GM23338 (cell line): ENCODE measurements around the gene ZFP36. TPM values are rescaled to one million over a fixed set of nuclear protein-coding genes. Genes with fewer than 3 reads are reported as not detected.
A peak's percentile ranks its signal among the peaks of the same experiment; 100 is the strongest.

Experiments used
- ATAC-seq: fragments of 200-7000 bp; cut with Tn5 transposase; 3 replicates; pipeline ENCODE4 v1.9.1; 2020
- DNase-seq: peaks from one replicate; pipeline ENCODE4 v3.0.0-alpha.2; 2015; ENCODE audit warnings: low spot score
- H2AFZ ChIP-seq: fragments of 200-600 bp; sonication (generic); 2 replicates; pipeline ENCODE4 v1.8.0; 2016; ENCODE audit warnings: antibody characterized with exemption, mild to moderate bottlenecking, moderate library complexity
- H3F3A ChIP-seq: fragments of 200-600 bp; sonication (generic); replicated peaks from 2 replicates; pipeline ENCODE4 v1.8.0; 2017; ENCODE audit warnings: antibody characterized with exemption, mixed run types, low read depth
- H3K27ac ChIP-seq: fragments of 200-600 bp; sonication (generic); 2 replicates; pipeline ENCODE4 v1.6.1; 2016; ENCODE audit warnings: low read depth
- H3K27me3 ChIP-seq: fragments of 200-600 bp; sonication (generic); 2 replicates; pipeline ENCODE4 v1.8.0; 2016; ENCODE audit warnings: mild to moderate bottlenecking, mixed run types, moderate library complexity; ENCODE audit not compliant: insufficient read depth
- H3K36me3 ChIP-seq: fragments of 200-600 bp; sonication (generic); 2 replicates; pipeline ENCODE4 v1.8.0; 2016; ENCODE audit warnings: mild to moderate bottlenecking; ENCODE audit not compliant: insufficient read depth
- H3K4me1 ChIP-seq: fragments of 200-600 bp; sonication (generic); 2 replicates; pipeline ENCODE4 v1.8.0; 2016; ENCODE audit warnings: mild to moderate bottlenecking, moderate library complexity; ENCODE audit not compliant: insufficient read depth
- H3K4me2 ChIP-seq: fragments of 200-600 bp; sonication (generic); 2 replicates; pipeline ENCODE4 v1.7.1; 2017; ENCODE audit warnings: mixed run types
- H3K4me3 ChIP-seq: fragments of 200-600 bp; sonication (generic); 2 replicates; pipeline ENCODE4 v1.6.1; 2016; ENCODE audit warnings: mixed run types
- H3K79me2 ChIP-seq: fragments of 200-600 bp; sonication (generic); replicated peaks from 2 replicates; pipeline ENCODE4 v1.8.0; 2017; ENCODE audit warnings: mild to moderate bottlenecking; ENCODE audit not compliant: insufficient read depth
- H3K9me2 ChIP-seq: fragments of 200-600 bp; sonication (generic); 2 replicates; pipeline ENCODE4 v1.8.0; 2017; ENCODE audit not compliant: insufficient read depth
- H4K20me1 ChIP-seq: fragments of 200-600 bp; sonication (generic); replicated peaks from 2 replicates; pipeline ENCODE4 v1.8.0; 2017; ENCODE audit warnings: mild to moderate bottlenecking; ENCODE audit not compliant: insufficient read depth
- H3K27ac Mint-ChIP-seq: 2 replicates; pipeline ENCODE4 v1.8.0; 2020; ENCODE audit warnings: inconsistent platforms, mild to moderate bottlenecking, moderate library complexity, mixed read lengths
- H3K27me3 Mint-ChIP-seq: 3 replicates; pipeline ENCODE4 v1.8.0; 2022; ENCODE audit warnings: low read depth, mild to moderate bottlenecking, moderate library complexity, mixed read lengths, inconsistent platforms; ENCODE audit not compliant: insufficient read depth, poor library complexity
- H3K36me3 Mint-ChIP-seq: 3 replicates; pipeline ENCODE4 v1.8.0; 2021; ENCODE audit warnings: low read depth, mild to moderate bottlenecking, inconsistent platforms, moderate library complexity, mixed read lengths
- H3K4me1 Mint-ChIP-seq: 3 replicates; pipeline ENCODE4 v1.8.0; 2020; ENCODE audit warnings: mild to moderate bottlenecking, inconsistent platforms, mixed read lengths
- H3K4me3 Mint-ChIP-seq: 3 replicates; pipeline ENCODE4 v1.8.0; 2021; ENCODE audit warnings: moderate library complexity, mild to moderate bottlenecking, inconsistent platforms, mixed read lengths
- H3K9me3 Mint-ChIP-seq: 3 replicates; pipeline ENCODE4 v1.8.0; 2020; ENCODE audit warnings: moderate library complexity, mild to moderate bottlenecking, inconsistent platforms, mixed read lengths
- CREB1 ChIP-seq: fragments of 250-450 bp; sonication (Bioruptor Pico); IDR thresholded peaks from 2 replicates; pipeline ENCODE4 v1.5.0; 2020; ENCODE audit warnings: low read depth, mild to moderate bottlenecking, moderate library complexity
- ETS1 ChIP-seq: IDR thresholded peaks from 2 replicates; pipeline ENCODE4 v1.6.1; 2016; ENCODE audit warnings: antibody characterized with exemption
- EZH2 ChIP-seq: fragments of 200-600 bp; sonication (generic); IDR thresholded peaks from one replicate; pipeline ENCODE4 v1.8.0; 2017; ENCODE audit warnings: antibody characterized with exemption, mild to moderate bottlenecking, low read depth; ENCODE audit not compliant: unreplicated experiment
- EZH2phosphoT487 ChIP-seq: fragments of 200-600 bp; sonication (generic); IDR thresholded peaks from one replicate; pipeline ENCODE4 v1.8.1; 2018; ENCODE audit warnings: antibody characterized with exemption; ENCODE audit not compliant: unreplicated experiment
- JUNB ChIP-seq: IDR thresholded peaks from one replicate; pipeline ENCODE4 v1.6.1; 2016; ENCODE audit warnings: antibody characterized with exemption; ENCODE audit not compliant: unreplicated experiment
- NANOG ChIP-seq: IDR thresholded peaks from 2 replicates; pipeline ENCODE4 v1.6.1; 2016; ENCODE audit warnings: antibody characterized with exemption, borderline replicate concordance
- POLR2AphosphoS5 ChIP-seq: IDR thresholded peaks from 2 replicates; pipeline ENCODE4 v1.6.1; 2016; ENCODE audit warnings: antibody characterized with exemption, low read depth
- REST ChIP-seq: IDR thresholded peaks from one replicate; pipeline ENCODE4 v1.6.1; 2018; ENCODE audit warnings: antibody characterized with exemption; ENCODE audit not compliant: unreplicated experiment
- STAT1 ChIP-seq: IDR thresholded peaks from one replicate; pipeline ENCODE4 v1.6.1; 2016; ENCODE audit warnings: antibody characterized with exemption; ENCODE audit not compliant: unreplicated experiment
- ZNF114 ChIP-seq: fragments of 250-450 bp; sonication (Bioruptor Pico); IDR thresholded peaks from 2 replicates; pipeline ENCODE4 v1.5.0; 2020; ENCODE audit warnings: mild to moderate bottlenecking, moderate library complexity
- ZNF331 ChIP-seq: fragments of 250-450 bp; sonication (Bioruptor Pico); IDR thresholded peaks from 2 replicates; pipeline ENCODE4 v1.5.0; 2020; ENCODE audit warnings: low read depth, mild to moderate bottlenecking, moderate library complexity
- polyA plus RNA-seq: library from polyadenylated mRNA; unstranded; fragments of >200 nt; fragmentation: Nextera tagmentation; extraction: Ambion mirVana; gene quantifications from 2 replicates; pipeline ENCODE4 v1.2.1, GENCODE V29; 2016
- total RNA-seq: library from RNA; depleted of rRNA; stranded (reverse); fragments of >200 nt; shearing (Covaris generic); gene quantifications from 2 replicates; pipeline ENCODE4 v1.2.3, GENCODE V29; 2014

Gene ZFP36
- total and polyA plus RNA-seq, 2 experiments from 2014 or later: 9.5 to 27.5 TPM

GRCh38 chr19:39432677-39433025 lies 26.0 kb downstream of the ZFP36 start:
- Histone ChIP-seq H3K9me2 (no peaks in the 10 kb centered on the region), H3F3A (peaks cover 55% of the 10 kb centered on the region), H3K27ac (peak overlapping the region; percentile 100), H4K20me1 (peaks cover 23% of the 10 kb centered on the region), H3K4me3 (no peak overlapping the region), H3K27me3 (no peaks in the 10 kb centered on the region), H3K4me2 (no peak overlapping the region), H2AFZ (no peak overlapping the region), H3K4me1 (peaks cover 38% of the 10 kb centered on the region), H3K36me3 (peaks cover 34% of the 10 kb centered on the region), H3K79me2 (peaks cover 27% of the 10 kb centered on the region)
- Mint-ChIP-seq H3K27ac (no peak overlapping the region), H3K9me3 (peaks cover 6% of the 10 kb centered on the region), H3K4me1 (peaks cover 49% of the 10 kb centered on the region), H3K27me3 (peaks cover 62% of the 10 kb centered on the region), H3K36me3 (peaks cover 56% of the 10 kb centered on the region), H3K4me3 (peak overlapping the region; percentile 100; the same call in 2 of the 3 replicates)
- ATAC-seq: no peak
- DNase-seq: no peak
- TF ChIP-seq POLR2AphosphoS5 (peak; percentile 15; the same call in 1 of the 2 replicates), ZNF114 (CRISPR knock-in tag) (no peak), ZNF331 (CRISPR knock-in tag) (no peak), ETS1 (no peak)

- Histone ChIP-seq H4K20me1 (peaks cover 23% of the 10 kb centered on the region), H3K4me2 (peak overlapping the region; percentile 100), H3K4me1 (peaks cover 32% of the 10 kb centered on the region), H2AFZ (no peak overlapping the region), H3K27ac (peak overlapping the region; percentile 100), H3F3A (peaks cover 49% of the 10 kb centered on the region), H3K4me3 (peak overlapping the region; percentile 100; the same call in 1 of the 2 replicates), H3K9me2 (no peaks in the 10 kb centered on the region), H3K27me3 (no peaks in the 10 kb centered on the region), H3K36me3 (peaks cover 34% of the 10 kb centered on the region), H3K79me2 (peaks cover 27% of the 10 kb centered on the region)
- peak overlapping the region; percentile 100 for H3K4me3 Mint-ChIP-seq
- H3K27me3 Mint-ChIP-seq: peaks cover 54% of the 10 kb centered on the region
- ATAC-seq: no peak
- H3K27ac Mint-ChIP-seq: peak overlapping the region; percentile 62
- peaks cover 56% of the 10 kb centered on the region for H3K36me3 Mint-ChIP-seq
- H3K9me3 Mint-ChIP-seq: peaks cover 6% of the 10 kb centered on the region
- no peak for DNase-seq
- peaks cover 47% of the 10 kb centered on the region for H3K4me1 Mint-ChIP-seq
- no peak for TF ChIP-seq ETS1
- no peak for TF ChIP-seq EZH2phosphoT487
- TF ChIP-seq JUNB: no peak
- TF ChIP-seq EZH2: no peak
- no peak for TF ChIP-seq ZNF331 (CRISPR knock-in tag)
- no peak; the same call in 1 of the 2 replicates for TF ChIP-seq POLR2AphosphoS5
- TF ChIP-seq ZNF114 (CRISPR knock-in tag): no peak
- TF ChIP-seq CREB1 (CRISPR knock-in tag): no peak
- TF ChIP-seq NANOG: no peak
- TF ChIP-seq STAT1: no peak
- TF ChIP-seq REST: no peak
Observed at GRCh38 chr19:39433480-39434079, 26.9 kb downstream of the ZFP36 start.
